ENCODE results near the gene LMO1.

Gene LMO1

GRCh38 chr11:8259306-8259959 is 4.2 kb downstream of the LMO1 start:
- DNase-seq (ENCODE audit: low read depth, low spot score) = no peak
- CTCF ChIA-PET = interaction anchor here (1.1 to 2.1 kb wide), 2 partner anchors 12 to 29 kb away, joined by 3 to 5 read pairs; no protein-coding TSS in a partner anchor
- POLR2A ChIA-PET = no interaction called here
- no peak overlapping the region for H3K4me3 ChIP-seq (ENCODE audit: low read depth, low read length)
- no peak for TF ChIP-seq CTCF (IDR thresholded peaks at IDR 0.05; ENCODE audit: insufficient read depth, low read length, missing control alignments)

- POLR2A ChIA-PET = no interaction called here
Observed at GRCh38 chr11:8258784-8259183, 4.9 kb downstream of the LMO1 start.

DNA sequence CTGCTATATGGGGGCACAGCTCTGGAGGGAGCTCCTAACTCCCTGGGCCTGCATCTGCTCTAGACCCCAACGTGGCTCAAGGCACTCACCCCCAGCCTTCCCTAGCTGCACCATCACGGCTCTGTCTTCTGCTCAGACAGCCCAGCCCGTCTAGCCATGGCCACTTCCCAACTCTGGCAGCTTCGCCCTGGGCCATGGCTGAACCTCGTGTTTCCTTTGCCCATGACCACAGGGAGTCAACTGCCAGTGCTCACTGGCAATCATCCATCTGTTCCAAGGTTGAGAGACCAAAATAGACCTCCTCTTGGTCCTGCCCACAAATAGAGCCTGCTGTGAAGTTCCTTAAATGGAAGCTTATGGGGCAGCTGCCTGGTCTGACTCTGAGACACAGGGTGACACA is 5.4 kb downstream of the LMO1 start:
- ChIA-PET POLR2A (no interaction called here), CTCF (interaction anchor here (1.2 to 2.1 kb wide), 3 partner anchors 11 to 68 kb away, joined by 3 to 5 read pairs (median 3); no protein-coding TSS in a partner anchor)
- no peak for DNase-seq (ENCODE audit: low read depth, low spot score)
- no peak overlapping the region for H3K4me3 ChIP-seq (ENCODE audit: low read depth, low read length)
- no peak for TF ChIP-seq CTCF (IDR thresholded peaks at IDR 0.05; ENCODE audit: insufficient read depth, low read length, missing control alignments)

More at GRCh38 chr11:8258784-8259183, 4.9 kb downstream of the LMO1 start:
- no peak for DNase-seq (ENCODE audit: low read depth, low spot score)
- no peak overlapping the region for H3K4me3 ChIP-seq (ENCODE audit: low read depth, low read length)
- CTCF ChIA-PET = interaction anchor here (1.2 to 2.1 kb wide), 3 partner anchors 11 to 67 kb away, joined by 3 to 5 read pairs (median 3); no protein-coding TSS in a partner anchor
- no peak for TF ChIP-seq CTCF (IDR thresholded peaks at IDR 0.05; ENCODE audit: insufficient read depth, low read length, missing control alignments)

DNA sequence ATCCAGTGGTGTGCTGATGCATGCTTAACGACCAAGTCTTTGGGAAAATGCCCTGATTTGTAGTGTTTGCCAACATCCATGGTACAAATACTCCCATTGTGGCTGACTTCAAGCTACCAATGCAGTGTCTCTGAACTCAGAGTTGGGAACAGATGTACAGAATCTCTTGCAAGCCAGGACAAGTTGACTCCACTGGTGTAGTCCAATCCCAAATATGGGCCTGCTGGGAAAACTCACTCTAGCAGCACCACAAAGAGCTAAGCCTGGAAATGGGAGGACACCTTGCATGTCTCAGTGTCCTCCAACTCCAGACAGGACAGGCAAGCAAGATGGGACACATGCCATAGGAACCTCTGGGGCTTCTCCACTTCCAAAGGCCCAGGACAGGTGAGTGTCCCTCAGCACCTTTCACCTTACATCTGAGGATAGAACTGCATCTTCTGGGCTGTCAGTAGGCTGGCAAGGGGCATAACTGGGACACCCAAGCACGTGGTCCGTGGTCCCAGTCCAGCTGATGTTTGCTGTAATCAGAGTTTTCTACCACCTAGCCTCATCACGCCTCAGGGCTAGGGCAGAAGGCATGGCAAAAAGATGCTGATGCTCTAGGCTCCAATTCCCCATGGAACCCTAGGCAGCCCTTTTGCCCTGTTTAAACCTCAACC is 6.5 kb downstream of the LMO1 start:
- CTCF ChIA-PET = interaction anchor here (0.9 to 1.4 kb wide), 3 partner anchors 9 to 11 kb away, joined by 3 to 4 read pairs (median 4); no protein-coding TSS in a partner anchor
- POLR2A ChIA-PET = no interaction called here
- no peak for TF ChIP-seq CTCF (IDR thresholded peaks at IDR 0.05; ENCODE audit: insufficient read depth, low read length, missing control alignments)
- DNase-seq (ENCODE audit: low read depth, low spot score) = no peak
- no peak overlapping the region for H3K4me3 ChIP-seq (ENCODE audit: low read depth, low read length)

DNA sequence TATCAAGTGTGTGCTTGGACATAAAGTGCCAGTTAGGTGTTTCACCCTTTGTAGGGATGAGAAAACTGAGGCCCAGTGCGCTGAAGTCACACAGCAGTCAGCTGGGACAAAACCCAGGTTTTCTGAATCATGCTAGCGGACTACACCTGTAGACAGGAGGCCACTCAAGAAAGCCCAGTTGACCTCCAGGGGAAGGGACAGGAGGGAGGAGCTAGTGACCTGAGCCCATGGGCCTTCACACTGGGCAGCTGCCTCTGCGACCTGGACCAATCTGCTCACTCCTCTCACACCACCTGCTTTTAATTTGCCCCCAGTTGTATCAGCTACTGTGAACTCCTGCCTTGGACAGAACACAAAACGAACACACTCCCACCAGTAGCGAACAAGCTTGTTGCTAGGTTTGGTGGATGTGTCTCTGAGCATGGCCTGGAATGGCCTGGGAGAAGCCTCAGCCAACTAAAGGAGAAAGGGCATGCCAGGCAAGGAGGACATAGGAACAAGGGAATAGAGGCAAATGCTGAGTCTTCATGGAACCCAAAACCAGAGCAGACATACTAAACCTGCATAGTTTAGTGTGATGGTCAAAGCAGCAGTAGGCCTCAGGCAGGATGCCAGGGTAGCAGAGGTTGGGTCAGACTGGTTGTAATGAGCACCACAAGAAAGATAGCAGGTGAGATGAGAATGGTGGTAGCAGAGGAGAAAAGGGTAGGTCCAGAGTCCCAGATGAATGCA is 7.2 kb downstream of the LMO1 start:
- ChIA-PET CTCF (interaction anchor here (0.9 to 4.8 kb wide), 6 partner anchors 8 to 26 kb away, joined by 3 to 38 read pairs (median 4); partner anchors contain the start of gene LMO1), POLR2A (no interaction called here)
- no peak for DNase-seq (ENCODE audit: low read depth, low spot score)

More for the DNA sequence above, 7.2 kb downstream of the LMO1 start:
- no peak overlapping the region for H3K4me3 ChIP-seq (ENCODE audit: low read depth, low read length)
- TF ChIP-seq CTCF (IDR thresholded peaks at IDR 0.05; ENCODE audit: insufficient read depth, low read length, missing control alignments) = no peak
